Natural killer cell treated with Interleukin-12 subunit alpha and Interleukin-12 subunit beta and Interleukin-15 and Interleukin-18, amount 100 ng/mL, for 72 hours (primary cell): ENCODE results near the gene RGS19. TPM values are rescaled to one million over a fixed set of nuclear protein-coding genes. Genes with fewer than 3 reads are reported as not detected.
A peak's percentile ranks its signal among the peaks of the same experiment; 100 is the strongest.

ENCODE experiments used
- ATAC-seq, 2 donors: fragments of 150-1000 bp; cut with Tn5 transposase in 1 of 2; sonication (Bioruptor Pico), chemical (Tn5 transposase) in 1 of 2; 2 replicates each; pipeline ENCODE4 v1.10.0; 2021
- DNase-seq: peaks from one replicate; pipeline ENCODE4 v3.0.0; 2022; ENCODE audit warnings: low spot score
- H3K27ac Mint-ChIP-seq, 2 donors: 1 replicate in 1 of 2; 2 replicates in 1 of 2; pipeline ENCODE4 v1.8.0; 2022; ENCODE audit warnings: mixed read lengths in 2 of 2, mild to moderate bottlenecking in 1 of 2, moderate library complexity in 1 of 2
- H3K27me3 Mint-ChIP-seq, 2 donors: 1 replicate in 1 of 2; 2 replicates in 1 of 2; pipeline ENCODE4 v1.8.0; 2022; ENCODE audit warnings: mixed read lengths in 2 of 2
- H3K36me3 Mint-ChIP-seq: one replicate; pipeline ENCODE4 v1.8.0; 2022; ENCODE audit warnings: mixed read lengths
- H3K4me1 Mint-ChIP-seq, 2 donors: 1 replicate in 1 of 2; 2 replicates in 1 of 2; pipeline ENCODE4 v1.8.0; 2022; ENCODE audit warnings: low read depth in 2 of 2, mixed read lengths in 2 of 2, mild to moderate bottlenecking in 1 of 2
- H3K4me3 Mint-ChIP-seq: one replicate; pipeline ENCODE4 v1.8.0; 2022; ENCODE audit warnings: mixed read lengths
- H3K9me3 Mint-ChIP-seq: 2 replicates; pipeline ENCODE4 v1.8.0; 2022; ENCODE audit warnings: mixed read lengths
- total RNA-seq, 2 donors: library from RNA; stranded (reverse); gene quantifications; one replicate each; pipeline ENCODE4 v1.2.3, GENCODE V29; 2022

The RGS19 gene
- total RNA-seq, 2 donors from 2014 or later: 27.1 to 33.4 TPM

- peak; percentile 18 for DNase-seq
- H3K36me3 Mint-ChIP-seq: no peaks in the 10 kb centered on the region
- peaks cover 0 to under 1% of the 10 kb centered on the region in 2 donors for H3K4me1 Mint-ChIP-seq
- H3K9me3 Mint-ChIP-seq: no peaks in the 10 kb centered on the region
- no peak overlapping the region for H3K27ac Mint-ChIP-seq
- ATAC-seq: no peak
- H3K27me3 Mint-ChIP-seq: peaks cover 0 to under 1% of the 10 kb centered on the region in 2 donors
- no peak overlapping the region for H3K4me3 Mint-ChIP-seq
These were observed 34.1 kb upstream of the RGS19 start for GRCh38 chr20:64113444-64113775.

GRCh38 chr20:64112691-64113443 lies 33.5 kb upstream of the RGS19 start:
- H3K4me3 Mint-ChIP-seq: no peak overlapping the region
- H3K36me3 Mint-ChIP-seq: no peaks in the 10 kb centered on the region
- DNase-seq: peak; percentile 42
- ATAC-seq: no peak
- peaks cover 0 to 4% of the 10 kb centered on the region in 2 donors for H3K27me3 Mint-ChIP-seq
- no peaks in the 10 kb centered on the region for H3K9me3 Mint-ChIP-seq
- peaks cover 0 to 4% of the 10 kb centered on the region in 2 donors for H3K4me1 Mint-ChIP-seq
- no peak overlapping the region for H3K27ac Mint-ChIP-seq

- Mint-ChIP-seq H3K4me3 (no peak overlapping the region), H3K36me3 (no peaks in the 10 kb centered on the region), H3K4me1 (peaks cover 0 to 4% of the 10 kb centered on the region in 2 donors), H3K27ac (no peak overlapping the region), H3K9me3 (no peaks in the 10 kb centered on the region), H3K27me3 (peaks cover 0 to 4% of the 10 kb centered on the region in 2 donors)
- DNase-seq (peak; percentile 40), ATAC-seq (no peak)
These were observed 32.7 kb upstream of the RGS19 start for GRCh38 chr20:64111841-64112641.

- H3K9me3 Mint-ChIP-seq: no peaks in the 10 kb centered on the region
- peaks cover 0 to 4% of the 10 kb centered on the region in 2 donors for H3K4me1 Mint-ChIP-seq
- no peak overlapping the region for H3K4me3 Mint-ChIP-seq
- H3K36me3 Mint-ChIP-seq: no peaks in the 10 kb centered on the region
- no peak for ATAC-seq
- DNase-seq: peak; percentile 28
- no peak overlapping the region for H3K27ac Mint-ChIP-seq
- H3K27me3 Mint-ChIP-seq: peaks cover 0 to 7% of the 10 kb centered on the region in 2 donors
These were observed 31.2 kb upstream of the RGS19 start for GRCh38 chr20:64110411-64111068.

GRCh38 chr20:64109831-64110391 lies 30.6 kb upstream of the RGS19 start:
- no peak overlapping the region for H3K4me3 Mint-ChIP-seq
- no peak overlapping the region for H3K27ac Mint-ChIP-seq
- H3K4me1 Mint-ChIP-seq: peaks cover 0 to 4% of the 10 kb centered on the region in 2 donors
- peaks cover 0 to 7% of the 10 kb centered on the region in 2 donors for H3K27me3 Mint-ChIP-seq
- H3K36me3 Mint-ChIP-seq: no peaks in the 10 kb centered on the region
- H3K9me3 Mint-ChIP-seq: no peaks in the 10 kb centered on the region
- DNase-seq (peak; percentile 49), ATAC-seq (no peak)

- H3K36me3 Mint-ChIP-seq: no peaks in the 10 kb centered on the region
- H3K4me1 Mint-ChIP-seq: peaks cover 0 to 4% of the 10 kb centered on the region in 2 donors
- ATAC-seq: no peak
- no peaks in the 10 kb centered on the region for H3K9me3 Mint-ChIP-seq
- no peak overlapping the region for H3K4me3 Mint-ChIP-seq
- no peak overlapping the region for H3K27ac Mint-ChIP-seq
- peaks cover 0 to 7% of the 10 kb centered on the region in 2 donors for H3K27me3 Mint-ChIP-seq
- peak; percentile 57 for DNase-seq
These were observed 29.7 kb upstream of the RGS19 start for GRCh38 chr20:64108731-64109681.

- Mint-ChIP-seq H3K27ac (peak overlapping the region in 1 of 2 donors; percentile 29), H3K27me3 (peaks cover 0 to 12% of the 10 kb centered on the region in 2 donors), H3K36me3 (no peaks in the 10 kb centered on the region), H3K4me3 (no peak overlapping the region), H3K4me1 (peaks cover 0 to 4% of the 10 kb centered on the region in 2 donors), H3K9me3 (no peaks in the 10 kb centered on the region)
- peak; percentile 37 for DNase-seq
- ATAC-seq: peak in 1 of 2 donors; percentile 10
These were observed 28.6 kb upstream of the RGS19 start for GRCh38 chr20:64107736-64108457.

GRCh38 chr20:64106981-64107735 lies 27.8 kb upstream of the RGS19 start, which contains the start of gene NPBWR2:
TSS of gene NPBWR2 (minus strand) at chr20:64107565. CDS start at chr20:64106831, 734 bp downstream.
- H3K27ac Mint-ChIP-seq: peak within 1 kb of the TSS in 1 of 2 donors; percentile 29
- peaks cover 0 to 15% of the 10 kb centered on the region in 2 donors for H3K27me3 Mint-ChIP-seq
- DNase-seq: peak; percentile 48
- H3K4me3 Mint-ChIP-seq: no peak within 1 kb of the TSS
- no peaks in the 10 kb centered on the region for H3K9me3 Mint-ChIP-seq
- H3K4me1 Mint-ChIP-seq: peaks cover 0 to 7% of the 10 kb centered on the region in 2 donors
- ATAC-seq: peak in 1 of 2 donors; percentile 4
- H3K36me3 Mint-ChIP-seq: no peaks in the 10 kb centered on the region

GRCh38 chr20:64106435-64106961 lies 27.2 kb upstream of the RGS19 start:
- H3K27ac Mint-ChIP-seq: no peak overlapping the region

GRCh38 chr20:64105846-64106434 lies 26.6 kb upstream of the RGS19 start:
- H3K36me3 Mint-ChIP-seq: no peaks in the 10 kb centered on the region
- peak; percentile 37 for DNase-seq
- H3K27me3 Mint-ChIP-seq: peaks cover 0 to 22% of the 10 kb centered on the region in 2 donors
- ATAC-seq: no peak
- no peak overlapping the region for H3K4me3 Mint-ChIP-seq
- no peaks in the 10 kb centered on the region for H3K9me3 Mint-ChIP-seq
- peaks cover 0 to 12% of the 10 kb centered on the region in 2 donors for H3K4me1 Mint-ChIP-seq
- no peak overlapping the region for H3K27ac Mint-ChIP-seq

More at GRCh38 chr20:64106435-64106961, 27.2 kb upstream of the RGS19 start:
- Mint-ChIP-seq H3K36me3 (no peaks in the 10 kb centered on the region), H3K27me3 (peaks cover 0 to 16% of the 10 kb centered on the region in 2 donors), H3K4me1 (peaks cover 0 to 8% of the 10 kb centered on the region in 2 donors), H3K4me3 (no peak overlapping the region), H3K9me3 (no peaks in the 10 kb centered on the region)
- ATAC-seq (no peak), DNase-seq (peak; percentile 54)
